Amygdala (tissue), 56 donors: Measurements from ENCODE around the gene C8G.
A peak's percentile ranks its signal among the peaks of the same experiment; 100 is the strongest.

Experiments
- DNase-seq, 56 donors: peaks; one replicate each; lab custom pipeline; 2025; lab: John Stamatoyannopoulos, UW

Gene C8G

DNA sequence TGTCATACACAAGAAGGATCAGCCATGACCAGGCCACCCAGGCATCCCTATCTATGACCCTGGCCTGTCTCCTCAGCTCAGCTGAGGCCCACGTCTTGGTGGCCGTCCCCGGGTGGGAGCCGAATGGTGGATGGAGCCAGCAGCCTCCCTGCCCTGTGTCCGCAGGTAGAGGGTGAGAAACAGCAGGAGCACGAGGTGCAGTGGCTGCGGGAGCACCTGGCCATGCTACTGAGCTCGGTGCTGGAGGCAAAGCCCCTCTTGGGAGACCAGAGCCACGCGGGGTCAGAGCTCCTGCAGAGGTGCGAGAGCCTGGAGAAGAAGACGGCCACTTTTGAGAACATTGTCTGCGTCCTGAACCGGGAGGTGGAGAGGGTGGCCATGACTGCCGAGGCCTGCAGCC is 25.0 kb upstream of the C8G start:
- DNase-seq = no peak

DNA sequence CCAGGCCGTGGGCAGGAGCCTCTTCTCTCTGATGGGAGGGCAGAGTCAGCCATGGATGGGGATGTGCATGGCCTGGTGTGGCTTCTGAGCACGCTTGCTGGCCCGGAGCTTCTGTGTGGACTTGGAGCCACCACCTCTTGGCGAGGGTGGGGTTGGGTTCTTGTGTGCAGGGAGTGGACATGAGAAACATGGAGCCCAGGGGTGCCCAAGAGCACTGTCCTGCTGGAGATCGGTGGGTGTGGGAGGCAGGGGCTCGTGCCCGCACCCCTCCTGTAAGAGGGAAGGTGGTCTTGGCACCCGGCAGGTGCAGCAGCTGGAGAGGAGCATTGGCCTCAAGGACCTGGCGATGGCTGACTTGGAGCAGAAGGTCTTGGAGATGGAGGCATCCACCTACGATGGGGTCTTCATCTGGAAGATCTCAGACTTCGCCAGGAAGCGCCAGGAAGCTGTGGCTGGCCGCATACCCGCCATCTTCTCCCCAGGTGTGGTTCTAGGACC is 24.3 kb upstream of the C8G start:
- DNase-seq = no peak

- DNase-seq = no peak
Observed at GRCh38 chr9:136921307-136921706, 23.7 kb upstream of the C8G start.

GRCh38 chr9:136921718-136922117 is 23.3 kb upstream of the C8G start:
- no peak for DNase-seq

DNA sequence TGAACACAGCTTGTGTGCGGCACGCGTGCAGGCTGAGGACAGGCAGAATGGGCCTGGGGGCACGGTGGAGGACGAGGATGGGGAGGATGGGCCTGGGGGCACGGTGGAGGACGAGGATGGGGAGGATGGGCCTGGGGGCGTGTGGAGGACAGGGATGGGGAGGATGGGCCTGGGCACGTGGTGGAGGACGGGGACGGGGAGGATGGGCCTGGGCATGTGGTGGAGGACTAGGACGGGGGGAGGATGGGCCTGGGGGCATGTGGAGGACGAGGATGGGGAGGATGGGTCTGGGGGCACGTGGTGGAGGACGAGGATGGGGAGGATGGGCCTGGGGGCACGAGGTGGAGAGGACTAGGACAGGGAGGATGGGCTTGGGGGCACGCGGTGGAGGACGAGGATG is 22.5 kb upstream of the C8G start:
- DNase-seq = no peak

GRCh38 chr9:136923881-136924280 is 21.2 kb upstream of the C8G start:
- no peak for DNase-seq

GRCh38 chr9:136925414-136926153 is 19.5 kb upstream of the C8G start:
- DNase-seq = no peak

GRCh38 chr9:136926154-136926704 is 18.8 kb upstream of the C8G start:
- DNase-seq = no peak

GRCh38 chr9:136926749-136927148 is 18.3 kb upstream of the C8G start:
- DNase-seq = no peak

DNA sequence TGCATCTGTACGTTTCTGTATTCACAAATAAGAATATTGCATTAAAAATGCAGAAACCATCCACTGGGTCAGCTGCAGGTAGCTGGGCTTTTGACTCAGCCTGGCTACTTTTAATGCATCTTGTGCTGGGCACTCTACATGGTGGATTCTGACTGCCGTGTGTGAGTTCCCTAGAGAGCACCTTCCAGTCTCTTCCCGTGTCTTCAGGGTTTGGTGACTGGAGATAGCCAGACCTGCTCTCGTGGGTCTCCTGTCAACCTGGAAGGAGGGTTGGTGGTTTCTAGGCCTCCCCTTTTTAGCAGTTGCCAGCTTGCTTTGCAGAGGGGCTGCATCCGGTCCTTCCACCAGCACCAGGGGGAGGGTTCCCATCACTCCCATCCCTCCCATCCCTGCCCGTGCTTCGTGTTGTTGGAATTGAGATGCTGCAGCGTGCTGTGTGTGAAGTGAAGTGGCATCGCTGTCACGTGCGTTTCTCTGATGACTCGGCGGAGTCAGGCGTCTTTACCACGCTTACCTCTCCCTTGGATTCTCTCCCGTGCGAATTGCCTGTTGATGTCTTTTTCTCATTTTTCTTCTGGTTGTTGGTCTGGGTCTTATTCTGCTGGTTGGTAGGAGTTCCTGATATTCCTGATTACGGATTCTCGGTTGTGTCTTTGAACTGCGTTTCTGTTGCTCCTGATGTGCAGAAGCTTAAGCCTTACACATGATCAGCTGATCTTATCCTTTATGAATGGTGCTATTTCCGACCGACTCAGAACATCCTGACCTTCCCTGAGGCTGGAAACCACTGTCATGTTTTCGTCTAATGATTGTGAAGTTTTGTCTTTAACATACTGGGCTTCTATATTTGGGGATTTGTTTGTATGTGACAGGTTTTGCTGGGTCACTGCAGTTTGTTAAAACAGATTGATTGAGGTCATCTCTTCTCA is 17.4 kb upstream of the C8G start:
- no peak for DNase-seq

- DNase-seq = no peak
Observed at GRCh38 chr9:136928591-136928990, 16.5 kb upstream of the C8G start.

DNA sequence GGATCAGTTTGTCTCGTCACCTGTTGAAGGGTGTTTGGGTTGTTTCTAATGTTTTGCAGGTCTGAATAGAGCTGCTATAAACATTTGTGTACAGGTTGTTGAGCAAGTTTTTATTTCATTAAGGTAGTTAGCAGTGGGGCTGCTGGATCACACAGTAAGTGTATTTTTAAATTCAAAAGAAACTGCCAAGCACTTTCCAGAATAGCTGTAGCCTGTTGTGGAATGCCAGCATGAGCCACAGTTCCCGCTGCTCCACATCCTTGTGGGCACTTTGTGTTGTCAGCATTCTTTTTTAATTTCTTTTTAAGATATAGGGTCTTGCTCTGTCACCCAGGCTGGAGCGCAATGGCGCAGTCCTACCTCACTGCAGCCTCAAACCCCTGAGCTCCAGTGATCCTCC is 15.0 kb upstream of the C8G start:
- DNase-seq = no peak

GRCh38 chr9:136931611-136932130 is 13.4 kb upstream of the C8G start:
- DNase-seq = no peak

GRCh38 chr9:136934277-136934676 is 10.8 kb upstream of the C8G start:
- no peak for DNase-seq

GRCh38 chr9:136935651-136936050 is 9.4 kb upstream of the C8G start:
- no peak for DNase-seq

DNA sequence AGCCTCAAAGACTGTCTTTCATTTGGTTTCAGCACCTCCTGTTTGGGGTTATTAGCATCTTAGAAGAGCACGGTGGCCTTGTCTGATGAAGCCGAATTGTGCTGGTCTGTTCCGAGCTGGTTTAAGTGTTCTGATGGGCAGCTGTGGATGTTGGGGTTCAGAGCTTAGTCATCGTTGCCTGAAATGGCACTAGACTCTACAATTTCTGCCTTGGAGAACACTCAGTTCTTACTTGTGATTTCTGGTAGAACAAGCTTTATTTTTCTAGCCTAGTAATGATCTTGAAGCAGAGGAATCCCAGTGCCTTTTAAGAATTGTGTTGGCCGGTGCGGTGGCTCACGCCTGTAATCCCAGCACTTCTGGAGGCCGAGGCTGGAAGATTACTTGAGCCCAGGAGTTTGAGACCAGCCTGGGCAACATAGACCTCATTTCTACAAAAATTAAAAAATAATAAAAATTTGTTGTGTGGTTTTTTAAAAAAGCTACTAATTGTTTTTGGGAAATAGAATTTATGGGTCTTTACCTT is 8.3 kb upstream of the C8G start:
- DNase-seq = no peak

GRCh38 chr9:136937186-136938001 is 7.6 kb upstream of the C8G start:
- DNase-seq = no peak

DNA sequence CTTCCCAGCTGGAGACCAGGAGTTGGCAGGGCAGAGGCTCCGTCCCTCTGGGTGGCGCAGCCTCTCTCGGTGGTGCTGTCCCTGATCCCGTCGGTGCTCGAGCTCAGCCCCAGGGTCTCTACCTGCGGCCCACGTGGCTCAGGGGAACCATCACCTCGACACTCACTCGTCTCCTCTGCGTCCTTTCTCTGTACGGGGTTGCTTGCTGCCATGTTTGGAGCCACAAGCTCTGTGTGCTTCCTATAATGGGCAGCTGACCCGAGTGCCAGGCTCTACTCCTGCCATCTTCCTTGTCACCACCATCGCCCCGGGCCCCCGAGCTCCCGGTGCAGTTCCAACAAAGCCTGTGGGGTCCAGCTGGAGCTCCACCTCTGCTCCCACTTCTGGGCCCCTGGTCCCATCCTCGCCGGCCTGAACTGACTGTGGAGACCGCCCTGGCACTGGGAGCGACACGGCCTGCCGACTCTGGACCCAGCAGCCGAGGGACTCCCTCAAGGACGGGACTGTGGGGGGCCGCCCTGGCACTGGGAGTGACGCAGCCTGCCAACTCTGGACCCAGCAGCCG is 5.5 kb upstream of the C8G start:
- DNase-seq = no peak

- DNase-seq = peak in 47 of 56 donors; percentile 24 to 91 (median 73)
Observed at GRCh38 chr9:136939996-136940525, 5.0 kb upstream of the C8G start.
